Measurements from ENCODE around the gene LHPP. TPM values are rescaled to one million over a fixed set of nuclear protein-coding genes. Genes with fewer than 3 reads are reported as not detected.
A peak's percentile ranks its signal among the peaks of the same experiment; 100 is the strongest.

LHPP gene
- total RNA-seq, 1 experiment from 2014 or later = 9.4 TPM

- DNase-seq (ENCODE audit: low read depth) = no peak
These were observed 91.2 kb downstream of the LHPP start for GRCh38 chr10:124552691-124553276.

DNA sequence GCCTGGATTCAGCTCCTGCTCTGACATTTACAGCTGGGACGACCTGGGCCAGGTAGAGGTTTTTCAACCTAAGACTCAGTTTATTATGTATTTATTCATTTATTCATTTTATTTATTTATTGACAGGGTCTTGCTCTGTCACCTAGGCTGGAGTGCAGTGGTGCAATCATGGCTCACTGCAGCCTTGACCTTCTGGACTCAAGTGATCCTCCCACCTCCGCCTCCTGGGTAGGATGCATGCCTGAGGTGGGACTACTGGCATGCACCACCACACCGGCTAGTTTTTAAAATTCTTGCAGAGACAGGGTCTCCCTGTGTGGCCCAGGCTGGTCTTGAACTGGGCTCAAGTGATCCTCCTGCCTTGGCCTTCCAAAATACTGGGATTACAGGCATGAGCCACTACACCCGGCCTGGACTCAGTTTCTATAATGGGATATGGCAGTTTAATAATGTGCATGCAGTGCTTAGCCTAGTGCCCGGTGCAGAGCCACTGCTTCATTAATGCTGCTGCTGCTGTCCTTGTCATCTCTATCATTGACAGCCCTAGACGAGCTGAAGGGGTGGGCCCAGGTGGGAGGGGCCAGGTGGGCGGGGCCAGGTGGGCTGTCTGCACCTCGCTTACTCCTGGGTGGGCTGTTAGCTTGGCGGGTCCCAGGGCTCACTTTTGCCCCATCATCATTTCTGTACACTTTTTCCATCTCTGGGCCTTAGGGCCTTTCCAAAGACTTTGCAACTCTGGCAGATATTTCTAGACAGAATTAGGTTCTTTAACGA lies 92.6 kb downstream of the LHPP start:
- no peak for DNase-seq (ENCODE audit: low read depth)

DNA sequence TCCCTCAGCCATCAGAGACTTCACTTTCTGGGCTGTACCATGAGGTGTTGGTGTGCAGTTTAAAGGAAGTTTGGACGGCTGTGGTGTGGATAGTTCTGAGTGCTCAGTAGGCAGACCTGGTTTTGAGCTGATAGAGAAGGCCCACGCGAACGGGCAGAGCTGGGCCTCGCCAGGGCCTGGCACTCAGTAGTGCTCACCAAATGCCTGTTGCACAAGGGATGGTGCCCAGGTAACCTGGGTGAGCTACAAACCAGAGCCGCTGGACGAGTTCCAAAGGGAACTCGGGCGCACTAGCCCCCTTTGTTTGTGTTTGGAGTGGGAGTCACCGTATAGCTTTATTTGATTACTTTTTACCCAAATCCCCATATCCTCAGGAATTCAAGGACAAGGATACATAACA lies 95.5 kb downstream of the LHPP start:
- no peak for DNase-seq (ENCODE audit: low read depth)

DNA sequence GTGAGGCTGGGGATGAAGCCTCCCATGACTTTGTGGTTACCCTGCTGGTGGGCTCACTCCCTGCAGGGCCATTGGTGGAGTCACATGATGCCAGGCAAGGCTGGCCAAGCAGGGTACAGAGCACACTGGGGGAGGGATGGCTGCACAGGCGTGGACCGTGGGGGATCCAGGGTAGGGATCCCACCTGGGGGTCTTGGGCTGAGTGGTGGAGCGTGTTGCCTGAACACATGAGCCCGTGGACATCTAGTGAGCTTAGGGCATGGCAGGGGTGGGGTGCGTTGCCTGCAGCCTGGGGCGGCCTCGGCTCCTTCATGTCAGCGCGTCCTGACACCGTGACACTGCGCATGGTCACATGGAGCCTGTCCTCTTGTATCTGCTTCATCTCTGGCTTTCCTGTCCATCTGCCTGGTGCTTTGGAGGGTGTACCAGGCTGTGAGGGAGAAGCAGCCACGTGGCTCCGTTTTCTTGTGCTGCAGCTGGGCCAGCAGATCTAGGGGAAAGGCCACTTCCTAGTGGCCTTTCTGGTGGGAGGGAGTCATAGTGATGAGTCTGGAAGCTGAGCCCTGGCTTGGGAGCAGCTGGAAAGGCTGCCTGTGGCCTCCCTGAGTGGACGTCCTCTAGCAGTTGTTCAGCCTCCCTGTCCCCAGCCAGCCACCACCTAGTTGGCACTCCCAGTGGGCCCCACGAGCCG lies 96.2 kb downstream of the LHPP start:
- no peak for DNase-seq (ENCODE audit: low read depth)

DNA sequence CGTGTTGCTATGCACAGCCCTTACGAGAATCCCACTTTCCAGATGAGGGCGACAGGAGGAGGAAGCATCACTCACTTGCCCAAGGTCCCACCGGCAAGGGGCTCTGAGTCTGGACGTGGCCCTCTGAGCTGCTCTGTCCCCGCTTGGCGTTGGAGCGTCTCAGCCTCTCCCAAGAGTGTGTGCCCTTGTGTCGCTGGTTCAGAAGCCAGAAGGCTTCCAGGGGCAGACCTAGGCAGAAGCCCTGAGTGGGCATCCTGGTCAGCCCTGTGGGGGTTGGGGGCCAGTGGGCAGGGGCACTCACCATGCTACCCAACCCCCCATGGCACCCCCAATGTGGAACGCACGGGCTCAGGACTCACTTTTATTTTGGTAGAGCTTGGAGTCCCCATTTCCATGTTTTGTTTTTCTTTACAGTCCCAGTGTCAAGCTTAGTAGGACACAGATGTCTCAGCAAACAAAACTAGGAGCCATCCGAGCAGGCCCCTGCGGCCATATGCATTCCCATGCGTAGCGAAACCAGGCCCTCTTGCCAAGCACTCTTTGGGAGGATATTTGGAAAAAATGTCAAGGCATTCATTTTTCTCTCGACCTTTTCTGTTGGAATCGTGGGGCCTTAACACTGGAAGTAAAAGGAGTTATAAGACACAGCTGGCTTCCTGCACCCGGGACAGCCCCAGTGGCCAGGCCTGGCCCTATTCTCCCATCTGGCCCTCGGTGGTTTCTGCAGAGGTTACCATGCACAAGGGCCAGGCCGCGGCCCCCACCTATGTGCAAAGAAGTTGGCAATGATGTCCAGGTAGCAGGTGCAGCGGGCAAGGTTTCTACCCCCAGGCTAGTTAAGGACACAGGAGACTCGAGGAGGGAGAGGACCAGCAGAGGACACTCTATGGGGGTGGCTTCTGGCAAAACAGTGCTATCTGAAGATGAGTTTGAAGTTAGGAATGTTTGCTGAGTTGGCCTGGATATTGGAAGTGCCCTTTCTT lies 97.0 kb downstream of the LHPP start:
- no peak for DNase-seq (ENCODE audit: low read depth)

DNA sequence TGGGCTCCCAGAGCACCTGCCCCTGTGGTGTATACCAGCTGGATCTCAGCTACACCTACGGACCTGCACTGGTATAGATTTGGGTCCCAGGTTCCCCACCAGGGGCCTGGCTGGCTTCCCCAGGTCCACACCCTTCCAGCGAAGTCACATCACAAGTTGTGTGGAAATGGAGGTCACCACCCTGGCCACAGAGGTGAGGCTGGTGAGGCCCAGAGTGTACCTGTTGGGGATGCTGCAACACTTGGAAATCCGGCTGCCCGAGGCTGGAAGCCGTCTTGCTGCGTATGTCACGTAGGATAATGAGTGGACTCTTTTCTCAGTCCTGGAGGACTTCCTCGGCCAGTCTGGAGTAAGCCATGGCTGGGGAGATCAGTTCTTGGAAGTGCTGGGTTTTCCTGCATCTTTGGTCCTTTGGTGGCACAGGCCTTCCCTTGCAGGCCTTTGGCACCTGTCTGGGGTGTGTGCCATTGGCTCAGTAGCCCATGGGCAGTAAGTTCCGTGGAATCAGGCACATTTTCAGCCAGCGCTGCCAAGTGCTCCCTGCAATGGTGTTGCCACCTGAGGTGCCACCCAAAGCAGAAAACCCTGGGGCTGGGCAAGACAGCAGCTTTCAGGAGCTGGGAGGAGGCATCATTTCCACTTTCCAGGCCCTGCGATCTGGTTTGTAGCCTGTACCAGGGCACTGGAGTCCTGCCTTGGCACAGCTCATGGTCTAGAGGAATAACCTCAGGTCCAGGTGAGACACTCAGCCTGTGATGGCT lies 97.9 kb downstream of the LHPP start:
- no peak for DNase-seq (ENCODE audit: low read depth)

GRCh38 chr10:124560377-124561105 lies 98.9 kb downstream of the LHPP start:
- peak; percentile 36 for DNase-seq (ENCODE audit: low read depth)

DNA sequence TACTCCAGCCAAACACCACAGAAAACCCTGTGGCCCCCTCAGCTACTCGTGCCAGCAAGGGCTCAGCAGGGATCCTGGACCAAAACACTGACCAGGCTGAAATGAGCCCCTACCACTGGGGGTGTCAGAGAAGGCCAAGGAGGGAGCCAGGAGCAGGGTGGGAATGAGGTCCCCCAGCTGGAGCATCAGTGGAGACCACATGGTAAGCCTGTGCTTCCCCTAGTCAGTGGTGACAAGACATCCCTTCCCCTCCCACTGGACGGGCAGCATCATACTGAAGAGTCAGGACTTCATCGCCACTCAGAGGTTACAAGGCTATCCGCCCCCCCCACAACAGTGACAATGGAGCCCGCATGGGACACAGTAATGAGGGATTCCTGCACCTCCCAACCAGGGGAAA lies 99.6 kb downstream of the LHPP start:
- no peak for DNase-seq (ENCODE audit: low read depth)

- no peak for DNase-seq (ENCODE audit: low read depth)
These were observed 100.9 kb downstream of the LHPP start for GRCh38 chr10:124562425-124563060.

DNA sequence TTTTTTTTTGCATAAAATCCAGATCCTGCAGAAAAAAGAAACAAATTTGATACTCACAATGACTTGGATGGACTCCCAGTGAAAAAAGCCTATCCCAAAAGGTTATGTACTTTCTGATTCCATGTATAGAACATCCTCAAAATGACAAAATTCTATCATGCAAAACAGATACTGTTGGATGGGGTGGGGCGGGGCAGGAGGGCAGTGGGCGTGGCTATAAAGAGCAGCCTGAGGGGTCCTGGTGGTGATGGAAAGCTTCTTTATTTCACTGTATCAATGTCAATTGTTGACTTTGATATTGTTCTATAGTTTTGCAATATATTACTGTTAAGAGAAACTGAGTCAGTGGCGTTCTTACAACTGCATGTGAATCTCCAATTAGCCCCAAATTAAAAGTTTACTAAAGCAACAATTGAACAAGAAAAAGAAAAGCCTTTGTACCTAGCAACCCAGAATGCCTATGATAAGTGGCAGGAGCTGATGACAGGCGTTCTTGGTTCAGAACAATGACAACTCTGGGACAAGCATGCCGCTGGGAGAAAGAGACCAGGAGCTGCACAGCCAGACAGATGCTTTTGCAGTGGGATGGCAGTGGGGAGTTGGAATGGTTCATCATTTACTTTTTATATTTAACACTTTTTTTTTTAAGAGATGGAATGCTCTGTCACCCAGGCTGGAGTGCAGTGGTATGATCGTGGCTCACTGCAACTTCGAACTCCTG lies 101.9 kb downstream of the LHPP start:
- no peak for DNase-seq (ENCODE audit: low read depth)

GRCh38 chr10:124564881-124565280 lies 103.3 kb downstream of the LHPP start:
- no peak for DNase-seq (ENCODE audit: low read depth)

GRCh38 chr10:124565565-124566221 lies 104.1 kb downstream of the LHPP start:
- DNase-seq (ENCODE audit: low read depth) = no peak

- no peak for DNase-seq (ENCODE audit: low read depth)
These were observed 104.7 kb downstream of the LHPP start for GRCh38 chr10:124566222-124566888.

DNA sequence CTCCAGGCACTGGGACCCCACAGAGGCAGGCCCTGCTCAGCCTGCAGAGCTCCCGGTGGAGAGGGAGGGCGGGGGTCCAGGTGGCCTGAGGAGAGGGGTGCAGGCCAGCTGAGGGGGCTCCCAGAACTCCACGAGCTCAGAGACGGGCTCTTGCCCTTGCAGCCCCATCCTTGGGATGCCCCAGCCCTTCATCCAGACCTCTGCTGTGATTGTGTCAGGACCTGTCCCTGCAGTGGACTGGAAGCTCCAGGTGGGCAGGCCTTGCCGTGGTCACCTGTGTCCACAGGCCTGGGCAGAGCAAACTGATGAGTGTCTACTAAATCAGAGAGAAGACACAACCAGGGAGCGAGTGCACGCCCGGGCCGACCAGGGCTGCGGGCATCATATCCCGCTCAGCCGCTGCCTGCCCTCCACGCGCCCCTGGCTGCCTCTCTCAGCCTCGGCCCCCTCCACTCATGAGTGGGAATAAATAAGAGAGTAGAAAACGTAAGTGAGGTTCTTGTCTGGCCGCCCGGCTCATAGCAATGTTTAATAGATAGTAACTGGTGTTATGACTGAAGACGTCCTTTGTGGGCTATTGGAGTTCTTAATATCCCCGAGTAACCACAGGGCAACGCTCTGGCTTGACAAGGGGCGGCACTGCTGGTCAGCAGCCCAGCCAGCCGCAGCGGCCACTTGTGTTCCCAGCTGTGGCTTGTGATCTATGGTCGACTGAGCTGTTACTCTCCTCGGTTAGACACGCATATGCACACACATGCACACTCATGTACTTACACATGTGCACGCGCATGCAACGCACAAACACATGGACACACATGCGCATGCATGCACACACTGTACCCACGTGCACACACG lies 105.6 kb downstream of the LHPP start:
- no peak for DNase-seq (ENCODE audit: low read depth)

GRCh38 chr10:124568339-124568738 lies 106.7 kb downstream of the LHPP start:
- no peak for DNase-seq (ENCODE audit: low read depth)

GRCh38 chr10:124568848-124569622 lies 107.4 kb downstream of the LHPP start:
- no peak for DNase-seq (ENCODE audit: low read depth)
